Measurements from ENCODE around the gene FNIP1.

FNIP1 gene

GRCh38 chr5:131771692-131772091 is 25.1 kb downstream of the FNIP1 start:
- H3K27ac ChIP-seq = no peak overlapping the region
- TF ChIP-seq CTCF (conservative IDR thresholded peaks at IDR 0.05) = no peak
- no peak for TF ChIP-seq ZFX (IDR thresholded peaks at IDR 0.05)

- H3K27ac ChIP-seq = no peak overlapping the region
- no peak for TF ChIP-seq CTCF (conservative IDR thresholded peaks at IDR 0.05)
- TF ChIP-seq ZFX (IDR thresholded peaks at IDR 0.05) = no peak
These were observed 26.9 kb downstream of the FNIP1 start for GRCh38 chr5:131769961-131770360.

- no peak for TF ChIP-seq CTCF (conservative IDR thresholded peaks at IDR 0.05)
- no peak for TF ChIP-seq ZFX (IDR thresholded peaks at IDR 0.05)
- H3K27ac ChIP-seq = no peak overlapping the region
These were observed 27.5 kb downstream of the FNIP1 start for GRCh38 chr5:131769336-131769735.

- H3K27ac ChIP-seq = no peak overlapping the region
- TF ChIP-seq ZFX (IDR thresholded peaks at IDR 0.05) (no peak), CTCF (conservative IDR thresholded peaks at IDR 0.05) (no peak)
These were observed 28.9 kb downstream of the FNIP1 start for GRCh38 chr5:131767891-131768290.

GRCh38 chr5:131766689-131767088 is 30.1 kb downstream of the FNIP1 start:
- TF ChIP-seq ZFX (IDR thresholded peaks at IDR 0.05) (no peak), CTCF (conservative IDR thresholded peaks at IDR 0.05) (no peak)
- H3K27ac ChIP-seq = no peak overlapping the region

GRCh38 chr5:131765261-131765660 is 31.6 kb downstream of the FNIP1 start:
- H3K27ac ChIP-seq = no peak overlapping the region
- TF ChIP-seq ZFX (IDR thresholded peaks at IDR 0.05) (no peak), CTCF (conservative IDR thresholded peaks at IDR 0.05) (no peak)

- H3K27ac ChIP-seq = no peak overlapping the region
- no peak for TF ChIP-seq CTCF (conservative IDR thresholded peaks at IDR 0.05)
- TF ChIP-seq ZFX (IDR thresholded peaks at IDR 0.05) = no peak
These were observed 32.8 kb downstream of the FNIP1 start for GRCh38 chr5:131763968-131764367.

Data from C4-2B (cell line).